Occipital lobe (tissue), 2 donors: ENCODE measurements around the gene ENTPD8. TPM values are rescaled to one million over a fixed set of nuclear protein-coding genes. Genes with fewer than 3 reads are reported as not detected.

Experiments
- DNase-seq: peaks from one replicate; lab custom pipeline; 2025; lab: John Stamatoyannopoulos, UW
- total RNA-seq: library from RNA; depleted of rRNA; stranded (reverse); fragments of >200 nt; gene quantifications from one replicate; pipeline ENCODE4 v1.2.3, GENCODE V29; 2014

ENTPD8 gene
- total RNA-seq, 1 donor from 2014 or later = 0.16 TPM

GRCh38 chr9:137449081-137449844 lies 8.1 kb upstream of the ENTPD8 start:
- DNase-seq = no peak

- DNase-seq = no peak
These were observed 7.4 kb upstream of the ENTPD8 start for GRCh38 chr9:137448602-137448962.

GRCh38 chr9:137447722-137448601 lies 6.8 kb upstream of the ENTPD8 start:
- no peak for DNase-seq

GRCh38 chr9:137446851-137447471 lies 5.8 kb upstream of the ENTPD8 start:
- no peak for DNase-seq

- no peak for DNase-seq
These were observed 4.8 kb upstream of the ENTPD8 start for GRCh38 chr9:137445930-137446431.

GRCh38 chr9:137445275-137445807 lies 4.2 kb upstream of the ENTPD8 start:
- DNase-seq = peak; percentile 65

GRCh38 chr9:137444106-137444790 lies 3.1 kb upstream of the ENTPD8 start:
- DNase-seq = no peak

- no peak for DNase-seq
These were observed 771 bp upstream of the ENTPD8 start for GRCh38 chr9:137441935-137442321.

- no peak for DNase-seq
These were observed 1.9 kb downstream of the ENTPD8 start for GRCh38 chr9:137439158-137439714.

GRCh38 chr9:137438591-137439157 lies 2.5 kb downstream of the ENTPD8 start:
- DNase-seq = no peak

- DNase-seq = no peak
These were observed 3.2 kb downstream of the ENTPD8 start for GRCh38 chr9:137437691-137438590.

- DNase-seq = no peak
These were observed 4.2 kb downstream of the ENTPD8 start for GRCh38 chr9:137436761-137437600.

- no peak for DNase-seq
These were observed 5.0 kb downstream of the ENTPD8 start for GRCh38 chr9:137435980-137436760.

GRCh38 chr9:137435381-137435891 lies 5.7 kb downstream of the ENTPD8 start:
- no peak for DNase-seq

GRCh38 chr9:137434498-137435380 lies 6.4 kb downstream of the ENTPD8 start:
- DNase-seq = no peak

- DNase-seq = no peak
These were observed 7.2 kb downstream of the ENTPD8 start for GRCh38 chr9:137433916-137434431.
